Trophoblast cell (in vitro differentiated cells and primary cell): ENCODE data around the gene CDRT15L2.
"Not testable (repeated sequence)": the region's sequence is repeated elsewhere in the genome, so short reads cannot be mapped to it uniquely, and the experiment has no call there.

Experiments
- DNase-seq, 2 donors: peaks; one replicate each; pipeline ENCODE4 v3.0.0-alpha.2; 2016
- H2AFZ ChIP-seq: 2 replicates; pipeline ENCODE4 v1.6.1; 2013; ENCODE audit warnings: low read length, moderate library complexity, mild to moderate bottlenecking; ENCODE audit not compliant: insufficient read depth, poor library complexity
- H2AK5ac ChIP-seq: 2 replicates; pipeline ENCODE4 v1.6.1; 2013; ENCODE audit warnings: mild to moderate bottlenecking, low read length
- H2BK120ac ChIP-seq: 2 replicates; pipeline ENCODE4 v1.6.1; 2013; ENCODE audit warnings: low read length, mild to moderate bottlenecking, moderate library complexity; ENCODE audit not compliant: insufficient read depth, poor library complexity
- H2BK12ac ChIP-seq: 2 replicates; pipeline ENCODE4 v1.6.1; 2013; ENCODE audit warnings: mild to moderate bottlenecking, low read length, moderate library complexity
- H2BK5ac ChIP-seq: 2 replicates; pipeline ENCODE4 v1.6.1; 2013; ENCODE audit warnings: low read length, low read depth, moderate library complexity, mild to moderate bottlenecking; ENCODE audit not compliant: poor library complexity
- H3K14ac ChIP-seq: 2 replicates; pipeline ENCODE4 v1.6.1; 2013; ENCODE audit warnings: mild to moderate bottlenecking, low read length
- H3K18ac ChIP-seq: 2 replicates; pipeline ENCODE4 v1.6.1; 2013; ENCODE audit warnings: mild to moderate bottlenecking, low read length
- H3K23ac ChIP-seq: 2 replicates; pipeline ENCODE4 v1.6.1; 2013; ENCODE audit warnings: low read length
- H3K27ac ChIP-seq: 2 replicates; pipeline ENCODE4 v1.5.1; 2013; ENCODE audit warnings: low read depth, mild to moderate bottlenecking, inconsistent platforms, low read length, moderate library complexity
- H3K27me3 ChIP-seq: 2 replicates; pipeline ENCODE4 v1.6.1; 2013; ENCODE audit warnings: inconsistent platforms, mild to moderate bottlenecking, low read length, moderate library complexity; ENCODE audit not compliant: insufficient read depth
- H3K36me3 ChIP-seq, 2 experiments: 1 replicate in 1 of 2; 2 replicates in 1 of 2; pipeline ENCODE4 v1.6.1; 2013; ENCODE audit warnings: low read length in 2 of 2, mild to moderate bottlenecking in 2 of 2, moderate library complexity in 1 of 2; ENCODE audit not compliant: insufficient read depth in 2 of 2, control insufficient read depth in 1 of 2
- H3K4ac ChIP-seq: 2 replicates; pipeline ENCODE4 v1.6.1; 2013; ENCODE audit warnings: low read depth, mild to moderate bottlenecking, low read length, moderate library complexity
- H3K4me1 ChIP-seq, 2 experiments: 1 replicate in 1 of 2; 2 replicates in 1 of 2; pipeline ENCODE4 v1.6.1; 2013; ENCODE audit warnings: low read length in 2 of 2, mild to moderate bottlenecking in 2 of 2, moderate library complexity in 1 of 2; ENCODE audit not compliant: insufficient read depth in 2 of 2, control insufficient read depth in 1 of 2
- H3K4me2 ChIP-seq: 2 replicates; pipeline ENCODE4 v1.6.1; 2013; ENCODE audit warnings: inconsistent platforms, mild to moderate bottlenecking, low read length, moderate library complexity
- H3K4me3 ChIP-seq: 2 replicates; pipeline ENCODE4 v1.5.1; 2013; ENCODE audit warnings: mild to moderate bottlenecking, low read depth, low read length, inconsistent platforms
- H3K79me1 ChIP-seq: one replicate; pipeline ENCODE4 v1.6.1; 2013; ENCODE audit warnings: low read length
- H3K79me2 ChIP-seq: 2 replicates; pipeline ENCODE4 v1.6.1; 2013; ENCODE audit warnings: low read length, mild to moderate bottlenecking; ENCODE audit not compliant: control insufficient read depth, insufficient read depth, poor library complexity
- H3K9ac ChIP-seq: 2 replicates; pipeline ENCODE4 v1.6.1; 2013; ENCODE audit warnings: mild to moderate bottlenecking, low read length
- H3K9me3 ChIP-seq: 2 replicates; pipeline ENCODE4 v1.6.1; 2013; ENCODE audit warnings: low read depth, mild to moderate bottlenecking, control low read depth, inconsistent platforms, low read length; ENCODE audit not compliant: insufficient read depth
- H4K12ac ChIP-seq: 2 replicates; pipeline ENCODE4 v1.6.1; 2013; ENCODE audit warnings: low read depth, mild to moderate bottlenecking, low read length, moderate library complexity
- H4K8ac ChIP-seq: 2 replicates; pipeline ENCODE4 v1.6.1; 2013; ENCODE audit warnings: low read depth, mild to moderate bottlenecking, low read length, moderate library complexity
- H4K91ac ChIP-seq: one replicate; pipeline ENCODE4 v1.6.1; 2013; ENCODE audit warnings: low read depth, mild to moderate bottlenecking, low read length, moderate library complexity
- WGBS: extraction: QIAGEN DNeasy Blood & Tissue Kit; methylation state at CpG from one replicate; pipeline ENCODE4 v1.1.7; 2013; ENCODE audit warnings: missing lambda C conversion rate; ENCODE audit not compliant: insufficient read length, insufficient coverage; ENCODE audit errors: extremely low coverage; 5-methylcytosine and 5-hydroxymethylcytosine counted together

Gene CDRT15L2

DNA sequence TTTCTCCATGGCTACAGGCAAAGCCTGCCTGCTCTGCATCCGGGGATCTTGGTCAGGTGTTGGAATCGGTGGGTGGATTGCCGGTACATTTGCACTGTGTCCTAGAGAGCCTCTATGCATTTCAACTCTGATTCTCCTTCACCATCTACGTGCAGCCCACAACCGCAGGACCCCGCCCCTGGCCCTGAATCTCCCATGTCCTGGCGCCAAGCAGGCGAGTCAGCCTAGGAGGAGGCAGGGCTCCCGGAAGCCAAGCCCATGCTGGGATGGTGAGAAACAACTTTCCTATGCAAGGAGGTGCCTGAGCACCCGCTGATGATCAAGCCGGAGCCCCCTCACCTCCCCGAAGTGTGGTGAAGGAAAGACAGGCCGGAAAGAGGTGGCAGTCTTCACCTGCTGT is 7.9 kb upstream of the CDRT15L2 start:
- WGBS = no CpG with 5 or more reads among the region's 13 CpGs
- H4K12ac ChIP-seq, H3K4me3 ChIP-seq, H4K91ac ChIP-seq, H2BK5ac ChIP-seq, H3K79me1 ChIP-seq, H3K79me2 ChIP-seq, H3K14ac ChIP-seq, H3K9me3 ChIP-seq, H3K4ac ChIP-seq, H3K23ac ChIP-seq, H3K27ac ChIP-seq, H3K36me3 ChIP-seq, H3K4me1 ChIP-seq, H4K8ac ChIP-seq, H3K27me3 ChIP-seq, H3K4me2 ChIP-seq, DNase-seq, H2AK5ac ChIP-seq, H2AFZ ChIP-seq, H2BK120ac ChIP-seq, H3K9ac ChIP-seq, H3K18ac ChIP-seq, H2BK12ac ChIP-seq: not testable (repeated sequence)

DNA sequence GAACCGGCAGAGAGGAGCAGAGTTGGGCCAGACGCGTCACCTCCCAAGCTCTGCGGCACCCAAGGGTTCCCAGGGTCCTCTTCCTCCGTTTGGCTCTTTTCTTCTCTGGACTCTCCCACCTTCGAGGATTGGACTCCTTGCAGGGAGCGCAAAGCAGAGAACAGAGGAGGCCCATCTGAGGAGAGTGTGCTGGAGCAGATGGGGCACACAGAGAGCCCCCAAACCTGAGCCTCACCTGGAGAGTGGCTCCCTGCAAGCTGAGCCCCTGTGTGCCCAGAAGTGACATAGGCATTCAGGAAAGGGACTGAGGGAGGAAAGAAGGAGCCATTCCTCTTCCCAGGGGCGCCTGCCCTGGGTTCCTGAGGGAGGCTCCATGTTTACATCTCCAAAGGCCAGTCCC is 6.3 kb upstream of the CDRT15L2 start:
- H4K91ac ChIP-seq, H2AK5ac ChIP-seq, H3K4ac ChIP-seq, H3K14ac ChIP-seq, H4K12ac ChIP-seq, H3K79me1 ChIP-seq, H3K18ac ChIP-seq, H3K79me2 ChIP-seq, H3K4me2 ChIP-seq, H2BK5ac ChIP-seq, H3K27ac ChIP-seq, DNase-seq, H2BK12ac ChIP-seq, H3K9me3 ChIP-seq, H3K36me3 ChIP-seq, H4K8ac ChIP-seq, H2BK120ac ChIP-seq, H2AFZ ChIP-seq, H3K23ac ChIP-seq, H3K9ac ChIP-seq, H3K4me1 ChIP-seq, H3K27me3 ChIP-seq, H3K4me3 ChIP-seq: not testable (repeated sequence)
- no CpG with 5 or more reads among the region's 8 CpGs for WGBS

DNA sequence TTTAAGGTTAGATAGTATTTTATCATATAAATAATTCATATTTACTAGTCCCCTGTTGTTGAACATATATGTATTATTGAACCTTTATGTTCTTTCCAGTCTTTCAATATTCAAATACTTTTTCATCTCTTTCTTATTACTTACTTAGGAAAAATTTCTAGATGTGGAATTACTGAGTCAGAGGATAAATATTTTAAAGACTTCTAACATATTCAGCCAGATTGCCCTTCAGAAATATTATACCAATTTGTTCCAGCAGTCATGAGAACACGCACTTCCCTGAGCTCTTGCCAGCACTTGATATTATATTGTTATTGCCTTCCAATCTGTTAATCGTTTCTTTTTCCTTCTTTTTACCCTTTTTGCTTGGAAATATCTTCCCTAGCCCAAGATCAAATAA is 4.5 kb upstream of the CDRT15L2 start:
- H2BK12ac ChIP-seq, H2AFZ ChIP-seq, H3K9ac ChIP-seq, H3K23ac ChIP-seq, H2AK5ac ChIP-seq, H3K27me3 ChIP-seq, H3K14ac ChIP-seq, H3K4me1 ChIP-seq, H3K36me3 ChIP-seq, H3K9me3 ChIP-seq, H4K8ac ChIP-seq, DNase-seq, H3K4me2 ChIP-seq, H4K12ac ChIP-seq, H2BK5ac ChIP-seq, H3K79me2 ChIP-seq, H3K18ac ChIP-seq, H4K91ac ChIP-seq, H3K27ac ChIP-seq, H3K4ac ChIP-seq, H2BK120ac ChIP-seq, H3K79me1 ChIP-seq, H3K4me3 ChIP-seq: not testable (repeated sequence)
- no CpG with 5 or more reads among the region's 2 CpGs for whole genome bisulfite sequencing

DNA sequence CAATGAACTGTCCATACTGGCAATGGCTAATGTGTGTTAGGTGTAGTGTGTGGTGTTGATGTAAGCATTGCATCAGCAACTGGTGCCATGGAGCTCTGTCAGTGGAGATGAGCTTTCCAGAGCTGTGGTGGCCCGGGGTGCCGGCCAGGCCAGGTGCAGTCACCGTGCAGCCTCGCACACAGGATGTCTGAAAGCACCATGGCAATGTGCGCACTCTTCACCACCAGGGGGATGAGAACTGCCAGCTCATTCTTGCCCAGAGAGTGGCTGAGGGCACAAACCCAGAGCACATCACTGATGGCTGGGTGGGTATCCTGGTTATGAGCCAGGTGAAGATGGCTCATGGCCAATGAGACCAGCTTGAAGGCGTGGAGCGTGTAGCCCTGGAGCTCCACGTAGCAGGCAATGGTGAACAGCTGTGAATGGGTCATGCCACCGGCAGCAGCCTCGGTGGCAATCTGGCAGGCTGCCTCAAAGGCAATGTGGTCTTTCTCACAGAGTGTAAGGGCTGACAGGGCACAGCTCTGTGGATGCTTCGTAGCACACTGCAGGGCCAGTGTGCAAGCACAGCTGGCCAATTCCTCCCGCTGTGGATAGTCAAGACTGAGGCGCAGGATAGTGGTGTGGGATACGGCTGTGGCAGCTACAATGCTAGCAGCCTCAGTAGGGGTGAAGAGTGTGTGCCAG is 4.5 kb downstream of the CDRT15L2 start:
- H3K9ac ChIP-seq, H3K4ac ChIP-seq, H3K27ac ChIP-seq, H3K14ac ChIP-seq, H3K36me3 ChIP-seq, H2BK12ac ChIP-seq, H3K9me3 ChIP-seq, H3K23ac ChIP-seq, H4K12ac ChIP-seq, H3K4me2 ChIP-seq, H4K91ac ChIP-seq, H2AFZ ChIP-seq, H2AK5ac ChIP-seq, H3K18ac ChIP-seq, H3K4me1 ChIP-seq, DNase-seq, H3K79me1 ChIP-seq, H2BK120ac ChIP-seq, H3K4me3 ChIP-seq, H4K8ac ChIP-seq, H2BK5ac ChIP-seq, H3K27me3 ChIP-seq, H3K79me2 ChIP-seq: not testable (repeated sequence)
- no CpG with 5 or more reads among the region's 14 CpGs for WGBS
